Ureter (tissue), 1 donor: ENCODE measurements around the gene CTSK. TPM values are rescaled to one million over a fixed set of nuclear protein-coding genes. Genes with fewer than 3 reads are reported as not detected.
"Not testable (repeated sequence)": the region's sequence is repeated elsewhere in the genome, so short reads cannot be mapped to it uniquely, and the experiment has no call there.

Experiments used
- DNase-seq: peaks from one replicate; pipeline ENCODE4 v3.0.0-alpha.2; 2020; ENCODE audit warnings: low spot score
- total RNA-seq: library from RNA; stranded (reverse); gene quantifications from one replicate; pipeline ENCODE4 v1.2.4, GENCODE V29; 2023
- donor health status: DM: yes; HTN: yes; CAD: no.

CTSK gene
- 26.5 TPM for total RNA-seq

DNA sequence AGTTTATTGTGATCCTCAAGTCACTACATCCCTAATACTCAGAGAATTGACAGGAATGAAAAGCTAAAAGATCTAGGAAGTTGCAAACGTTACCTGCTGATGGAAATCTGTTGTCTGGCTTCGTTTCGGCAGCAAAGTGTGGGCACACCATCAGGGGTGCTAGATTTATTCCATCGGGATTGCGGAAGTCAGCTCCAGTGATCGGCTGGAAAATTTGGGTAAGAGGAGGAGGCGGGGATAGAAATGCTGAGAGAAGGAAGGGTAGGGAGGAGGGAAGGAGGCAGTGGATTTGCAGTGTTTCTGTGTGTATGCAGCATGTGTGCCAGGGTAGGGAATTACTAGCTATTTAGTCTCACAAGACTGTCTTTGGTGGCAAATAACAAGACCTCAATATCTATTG lies at the start of gene CTSK:
TSS of gene CTSK (minus strand) at position 140 of the 400 bp plus-strand sequence. CDS start 1,455 bp downstream, outside the sequence.
- DNase-seq: no peak

DNA sequence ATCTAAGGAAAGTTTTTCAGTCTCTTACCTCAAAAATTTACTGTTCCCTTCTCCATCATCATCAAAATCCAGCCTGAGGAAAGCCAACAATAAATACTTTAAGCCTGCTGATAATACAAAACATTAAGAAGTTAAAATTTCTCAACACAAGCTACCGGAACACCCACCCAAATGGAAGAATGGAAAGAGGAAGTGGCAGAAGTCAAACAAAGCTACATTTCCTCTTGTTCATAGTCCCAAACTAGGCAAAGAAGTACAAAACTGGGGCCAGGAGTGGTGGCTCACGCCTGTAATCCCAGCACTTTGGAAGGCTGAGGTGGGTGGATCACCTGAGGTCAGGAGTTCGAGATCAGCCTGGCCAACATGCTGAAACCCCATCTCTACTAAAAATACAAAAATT lies 44.7 kb upstream of the CTSK start:
- DNase-seq: not testable (repeated sequence)

DNA sequence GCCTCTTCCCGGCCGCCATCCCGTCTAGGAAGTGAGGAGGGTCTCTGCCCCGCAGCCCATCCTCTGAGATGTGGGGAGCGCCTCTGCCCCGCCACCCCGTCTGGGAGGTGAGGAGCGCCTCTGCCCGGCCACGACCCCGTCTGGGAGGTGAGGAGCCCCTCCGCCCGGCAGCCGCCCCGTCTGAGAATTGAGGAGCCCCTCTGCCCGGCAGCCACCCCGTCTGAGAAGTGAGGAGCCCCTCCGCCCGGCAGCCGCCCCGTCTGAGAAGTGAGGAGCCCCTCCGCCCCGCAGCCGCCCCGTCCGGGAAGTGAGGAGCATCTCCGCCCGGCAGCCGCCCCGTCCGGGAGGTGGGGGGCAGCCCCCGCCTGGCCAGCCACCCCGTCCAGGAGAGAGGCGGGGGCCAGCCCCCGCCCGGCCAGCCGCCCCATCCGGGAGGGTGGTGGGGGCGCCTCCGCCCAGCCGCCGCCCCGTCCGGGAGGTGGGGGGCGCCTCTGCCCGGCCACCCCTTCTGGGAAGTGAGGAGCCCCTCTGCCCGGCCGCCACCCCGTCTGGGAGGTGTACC lies 42.8 kb upstream of the CTSK start:
- not testable (repeated sequence) for DNase-seq

DNA sequence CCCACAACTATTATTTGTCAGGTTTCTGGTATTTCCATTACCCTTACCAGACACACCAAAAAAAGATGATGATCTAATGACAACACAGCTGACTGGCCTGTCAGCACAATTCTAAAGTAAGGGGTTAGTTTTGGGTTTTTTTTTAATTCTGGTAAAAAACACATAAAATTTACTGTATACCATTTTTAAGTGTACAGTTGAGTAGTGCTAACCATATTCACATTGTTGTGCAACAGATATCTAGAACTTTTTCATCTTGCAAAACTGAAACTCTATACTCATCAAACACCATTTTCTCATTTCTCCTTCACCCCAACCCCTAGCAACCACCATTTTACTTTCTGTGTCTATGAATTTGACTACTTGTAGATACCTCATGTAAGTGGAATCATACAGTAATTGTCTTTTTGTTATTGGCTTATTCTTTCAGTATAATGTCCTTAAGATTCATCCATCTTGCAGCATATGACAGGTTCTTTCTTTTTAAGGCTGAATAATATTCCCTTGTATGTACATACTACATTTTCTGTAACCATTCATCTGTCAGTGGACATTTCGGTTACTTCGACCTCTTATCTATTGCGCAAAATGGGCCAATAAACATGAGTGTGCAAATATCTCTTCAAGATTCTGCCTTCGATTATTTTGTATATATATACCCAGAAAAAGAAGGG lies 38.5 kb upstream of the CTSK start:
- no peak for DNase-seq

DNA sequence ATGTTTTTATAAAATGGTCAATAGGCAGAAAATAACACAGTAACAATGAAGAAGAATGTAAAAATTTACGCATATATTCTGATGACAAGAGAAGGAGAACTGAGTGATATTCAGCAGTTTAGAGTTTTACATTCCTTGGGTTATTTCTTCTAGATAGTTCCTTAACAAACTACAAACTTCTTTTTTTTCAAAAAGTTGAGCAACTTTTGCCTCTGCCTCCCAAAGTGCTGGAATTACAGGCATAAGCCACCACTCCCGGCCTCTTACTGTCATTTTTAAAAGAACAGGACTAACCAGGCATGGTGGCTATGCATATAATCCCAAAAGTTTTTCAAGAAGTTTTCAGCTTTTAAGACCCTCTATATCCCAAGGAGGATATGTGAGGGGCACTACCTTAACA lies 35.4 kb upstream of the CTSK start:
- DNase-seq: no peak

DNA sequence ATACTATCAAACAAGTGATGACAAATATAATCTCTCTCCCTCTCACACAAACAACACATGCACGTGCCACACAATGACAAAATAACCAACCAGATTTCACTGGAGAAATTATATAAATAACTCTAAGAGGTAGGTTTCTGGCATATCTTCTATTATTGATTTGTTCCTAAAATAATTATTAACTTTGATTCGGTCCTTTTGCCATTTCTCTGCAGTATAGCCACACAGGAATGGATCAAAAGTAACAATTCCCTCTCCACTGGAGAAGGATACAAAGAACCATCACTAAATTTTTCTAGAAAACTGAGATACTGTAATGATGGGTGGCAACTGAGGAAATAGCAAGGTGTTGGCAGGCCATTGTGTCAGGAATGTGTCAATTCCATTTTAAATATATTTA lies 34.9 kb upstream of the CTSK start:
- no peak for DNase-seq

DNA sequence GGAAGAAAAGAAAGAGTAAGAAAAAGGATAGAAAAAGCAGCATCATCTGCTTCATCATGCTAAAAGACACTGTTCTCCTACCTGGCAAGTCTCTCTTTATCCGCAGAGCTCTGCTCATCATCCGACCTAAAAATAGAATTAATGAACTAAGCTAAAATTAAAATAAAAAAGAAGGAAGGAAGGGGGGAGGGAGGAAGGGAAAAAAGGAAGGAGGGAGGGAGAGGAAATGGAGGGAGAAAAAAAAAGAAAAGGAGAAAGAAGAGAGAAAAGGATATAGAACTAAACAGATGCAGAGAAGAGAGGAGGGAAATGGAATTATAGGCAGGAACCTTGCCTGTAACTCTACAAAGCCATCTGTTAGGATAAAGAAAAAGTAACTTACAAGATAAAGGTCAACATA lies 34.3 kb upstream of the CTSK start:
- no peak for DNase-seq

DNA sequence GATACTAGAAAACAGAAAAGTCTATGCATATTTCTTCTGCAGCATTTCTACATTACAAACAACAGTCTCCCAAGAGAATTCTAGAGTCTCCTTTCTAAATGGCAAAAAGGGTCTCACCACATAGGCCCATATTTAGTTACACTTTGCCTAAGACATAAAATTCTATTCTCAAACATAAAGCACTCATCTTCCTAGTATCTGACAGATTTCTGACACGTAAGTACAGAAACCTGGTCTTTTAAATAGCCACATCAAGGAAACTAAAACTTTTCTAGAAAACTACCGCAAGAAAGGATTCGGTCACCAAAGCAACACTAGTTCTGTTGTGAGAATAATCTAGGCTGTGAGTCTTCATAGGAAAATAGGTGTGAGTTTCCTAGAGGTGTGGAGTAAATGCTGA lies 33.6 kb upstream of the CTSK start:
- DNase-seq: no peak

DNA sequence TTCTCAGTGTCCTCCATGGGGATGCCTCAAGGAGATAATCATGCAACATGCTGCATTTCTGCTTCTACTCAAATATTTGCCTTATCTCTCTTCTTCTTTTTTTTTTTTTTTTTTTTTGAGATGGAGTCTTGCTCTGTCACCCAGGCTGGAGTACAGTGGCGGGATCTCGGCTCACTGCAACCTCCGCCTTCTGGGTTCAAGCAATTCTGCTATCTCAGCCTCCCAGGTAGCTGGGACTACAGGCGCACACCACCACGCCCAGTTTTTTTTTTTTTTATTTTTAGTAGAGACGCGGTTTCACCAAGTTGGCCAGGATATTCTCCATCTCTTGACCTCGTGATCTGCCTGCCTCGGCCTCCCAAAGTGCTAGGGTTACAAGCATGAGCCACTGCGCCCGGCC lies 32.8 kb upstream of the CTSK start:
- DNase-seq: not testable (repeated sequence)

DNA sequence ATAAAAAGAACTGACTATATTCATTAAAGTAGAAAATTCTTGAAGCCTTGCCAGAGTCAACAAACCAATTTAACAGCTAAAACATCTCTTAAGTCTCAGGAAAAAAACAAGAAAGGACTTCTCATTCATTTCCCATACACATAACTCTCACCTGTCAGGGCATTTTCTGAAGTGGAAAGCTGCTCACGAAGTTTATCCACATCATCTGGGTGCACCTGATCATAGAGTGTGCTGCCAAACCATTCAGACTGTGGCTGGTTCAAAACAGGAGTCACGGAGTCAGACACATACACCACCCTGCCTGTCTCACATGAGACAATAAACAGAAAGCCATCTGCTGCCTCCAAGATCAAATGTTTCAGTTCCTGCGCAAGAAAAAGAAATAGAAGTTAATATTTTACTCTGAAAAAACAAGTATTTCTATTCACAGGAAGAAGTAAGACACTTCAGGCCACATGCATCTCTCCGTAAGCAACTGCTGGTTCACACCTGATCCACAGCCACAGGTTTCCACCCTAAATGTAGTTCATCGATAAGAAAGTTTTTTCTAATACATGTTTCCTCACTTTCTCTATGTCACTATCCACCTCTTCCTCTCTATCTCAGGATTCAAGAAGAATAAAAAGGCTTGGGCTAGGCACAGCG lies 28.2 kb upstream of the CTSK start:
- DNase-seq: no peak

DNA sequence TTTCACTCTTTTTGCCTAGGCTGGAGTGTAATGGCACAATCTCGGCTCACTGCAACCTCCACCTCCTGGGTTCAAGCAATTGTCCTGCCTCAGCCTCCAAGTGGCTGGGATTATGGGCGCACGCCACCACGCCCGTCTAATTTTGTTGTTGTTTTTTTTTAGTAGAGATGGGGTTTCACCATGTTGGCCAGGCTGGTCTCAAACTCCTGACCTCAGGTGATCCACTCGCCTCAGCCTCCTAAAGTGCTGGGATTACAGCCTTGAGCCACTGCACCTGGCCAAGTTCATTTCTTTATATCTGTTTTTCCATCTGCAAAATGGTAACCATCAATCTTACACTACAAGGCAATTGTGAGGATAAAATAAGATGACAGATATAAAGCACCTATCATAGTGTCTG lies 25.9 kb upstream of the CTSK start:
- not testable (repeated sequence) for DNase-seq

DNA sequence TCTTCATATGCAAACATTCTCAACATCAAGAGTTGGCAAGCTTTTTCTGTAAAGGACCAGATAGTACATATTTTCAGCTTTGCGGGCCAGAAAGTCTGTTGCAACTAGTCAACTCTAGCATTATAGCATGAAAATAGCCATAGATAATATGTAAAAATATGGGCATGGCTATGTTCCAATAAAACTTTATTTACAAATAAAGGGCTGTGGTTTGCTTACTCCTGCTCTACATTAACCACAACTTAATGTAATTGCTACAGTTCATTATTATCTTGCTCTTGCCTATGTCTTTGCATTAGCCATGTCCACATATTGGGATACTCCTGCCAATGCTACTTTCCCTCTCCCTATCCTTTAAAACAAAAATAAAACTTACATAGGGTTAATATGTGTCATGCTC lies 24.5 kb upstream of the CTSK start:
- no peak for DNase-seq

DNA sequence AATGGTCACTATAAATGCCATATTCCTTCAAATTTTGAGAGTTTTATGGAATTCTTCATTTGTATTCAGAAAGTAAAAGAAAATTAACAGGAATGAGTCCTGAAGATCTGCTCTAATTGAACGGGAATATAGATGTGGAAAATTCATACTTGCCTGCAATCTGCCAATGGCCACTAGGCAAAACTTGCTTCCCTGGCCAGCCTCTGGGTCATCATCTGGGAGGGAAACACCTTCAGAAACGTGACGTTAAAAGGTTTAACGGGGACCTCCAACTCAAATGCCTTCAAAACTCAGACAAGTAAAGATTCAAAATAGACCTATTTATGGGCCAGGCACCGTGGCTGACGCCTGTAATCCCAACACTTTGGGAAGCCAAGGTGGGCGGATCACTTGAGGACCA lies 21.7 kb upstream of the CTSK start:
- no peak for DNase-seq

DNA sequence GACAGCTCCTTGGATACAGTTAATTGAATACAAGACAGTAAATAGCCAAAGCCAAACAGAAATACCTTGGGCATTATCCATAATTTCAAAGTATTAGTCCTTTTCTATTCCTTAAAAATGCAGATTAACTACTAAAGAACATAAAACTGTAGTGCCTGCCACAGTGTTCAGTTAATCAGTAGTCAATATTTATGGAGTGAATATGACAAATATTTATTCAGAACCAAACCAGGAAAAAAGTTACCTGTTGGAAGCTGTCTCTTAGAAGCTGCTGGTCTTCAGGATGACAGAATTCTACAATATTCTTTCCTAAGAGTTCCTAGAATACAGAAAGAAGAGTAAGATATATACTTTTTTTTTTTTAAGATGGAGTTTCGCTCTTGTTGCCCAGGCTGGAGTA lies 18.2 kb upstream of the CTSK start:
- DNase-seq: no peak

DNA sequence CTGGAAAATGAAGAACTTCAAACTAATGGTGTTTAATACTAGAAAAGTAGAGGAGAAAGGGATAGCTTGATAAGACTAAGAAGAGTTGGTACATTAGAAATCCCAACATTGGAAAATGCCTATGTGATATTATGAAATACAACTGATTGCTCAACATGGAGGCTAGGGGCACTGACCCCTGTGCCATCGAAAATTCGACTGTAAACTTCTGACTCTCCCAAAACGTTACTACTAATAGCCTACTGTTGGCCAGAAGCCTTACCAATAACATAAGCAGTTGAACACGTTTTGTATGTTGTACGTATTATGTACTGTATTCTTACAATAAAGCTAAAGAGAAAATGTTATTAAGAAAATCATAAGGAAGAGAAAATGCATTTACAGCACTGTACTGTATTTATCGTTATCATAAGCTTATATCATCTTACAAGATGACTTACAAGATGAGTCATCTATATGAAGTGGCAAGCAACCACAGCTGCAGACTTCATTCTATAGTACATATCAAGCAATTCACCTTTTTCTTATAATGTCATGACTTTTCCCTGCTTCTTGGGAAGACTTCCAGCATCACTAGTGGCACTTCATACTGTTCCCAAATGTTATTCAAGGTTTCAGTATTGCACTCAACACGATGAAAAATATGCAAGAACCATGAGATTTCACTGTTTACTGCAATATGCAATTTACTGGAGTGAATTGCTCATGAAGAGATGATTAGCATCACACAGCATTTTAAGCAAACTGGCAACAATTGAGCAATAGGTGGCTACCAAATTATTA lies 12.9 kb upstream of the CTSK start:
- no peak for DNase-seq

DNA sequence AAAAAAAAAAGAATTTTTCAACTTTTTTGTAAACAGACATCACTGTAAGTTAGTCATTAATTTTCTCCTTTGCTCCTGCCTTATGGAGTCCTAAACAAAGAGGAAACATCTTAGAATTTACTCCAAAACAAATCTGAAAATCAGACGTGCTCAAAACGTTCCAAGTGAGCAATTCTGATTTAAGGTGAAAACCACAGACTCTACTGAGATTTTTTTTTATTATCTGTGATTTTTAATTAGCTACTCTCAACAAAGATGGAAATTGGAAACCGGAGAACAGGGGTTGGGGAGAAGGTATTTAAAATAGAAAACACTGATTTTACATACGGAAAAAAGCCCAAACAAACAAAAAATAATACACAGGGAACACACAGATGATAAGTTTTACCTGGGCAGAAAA lies 7.8 kb upstream of the CTSK start:
- DNase-seq: no peak

DNA sequence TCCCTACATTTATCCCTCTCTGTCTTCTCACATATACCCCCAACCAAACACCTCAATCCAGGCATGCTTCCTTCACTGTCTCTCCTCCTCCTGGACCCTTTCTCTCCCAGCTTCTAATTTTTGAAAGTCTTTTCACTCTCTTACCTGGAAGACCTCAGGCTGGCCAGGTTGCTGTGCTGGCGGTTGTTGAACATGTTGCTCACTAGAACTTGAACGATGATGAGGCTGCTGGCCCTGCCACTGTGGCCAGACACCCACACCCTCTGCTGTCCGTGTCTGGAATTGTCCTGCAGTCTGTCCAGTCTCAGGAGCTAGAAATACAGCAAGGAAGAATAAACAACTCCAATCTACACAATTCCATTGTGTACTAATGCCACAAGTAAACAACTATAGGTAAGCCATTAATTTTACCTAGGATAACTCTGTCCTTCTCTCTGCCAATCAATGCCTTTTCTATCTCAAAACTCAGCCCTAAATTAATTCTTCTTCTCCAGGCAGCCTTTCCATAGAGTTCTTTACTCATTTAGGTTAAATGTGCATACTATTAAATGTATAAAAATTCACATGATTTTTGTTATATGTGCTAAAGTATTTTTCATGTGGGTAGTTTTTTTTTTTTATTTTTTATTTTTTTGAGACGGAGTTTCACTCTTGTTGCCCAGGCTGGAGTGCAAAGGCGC lies 5.1 kb upstream of the CTSK start:
- DNase-seq: peak; percentile 75

DNA sequence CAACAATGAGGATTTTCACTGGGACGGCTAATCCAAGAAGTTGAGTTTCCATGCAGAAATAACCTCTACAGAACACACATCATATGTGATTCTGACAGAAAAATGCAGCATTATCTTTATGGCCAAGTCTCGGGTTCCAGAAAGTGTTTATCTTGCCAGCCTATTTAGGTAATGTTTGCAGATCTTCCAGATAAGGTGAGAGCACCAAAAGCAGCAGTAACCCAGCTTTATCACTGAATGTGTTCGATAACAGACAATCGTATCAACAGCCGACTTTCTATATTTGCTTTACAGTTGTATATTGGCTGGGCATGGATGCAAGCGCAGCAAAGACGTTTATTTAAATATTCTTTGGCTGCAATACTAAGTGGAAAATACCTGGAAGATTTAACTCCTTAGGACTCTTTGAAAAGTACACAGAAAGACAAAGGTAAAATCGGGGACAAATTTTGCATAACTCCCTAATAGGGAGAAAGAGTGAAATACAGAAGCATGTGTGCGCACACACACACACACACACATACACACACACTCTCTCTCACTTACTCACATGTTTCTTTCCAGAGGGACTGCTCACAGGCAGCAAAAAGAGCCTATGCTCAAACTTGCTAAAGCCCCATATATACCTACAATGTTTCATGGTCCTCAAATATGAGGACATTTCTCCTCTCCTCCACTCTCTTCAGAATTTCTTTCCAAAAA lies 3.0 kb upstream of the CTSK start:
- DNase-seq: no peak

DNA sequence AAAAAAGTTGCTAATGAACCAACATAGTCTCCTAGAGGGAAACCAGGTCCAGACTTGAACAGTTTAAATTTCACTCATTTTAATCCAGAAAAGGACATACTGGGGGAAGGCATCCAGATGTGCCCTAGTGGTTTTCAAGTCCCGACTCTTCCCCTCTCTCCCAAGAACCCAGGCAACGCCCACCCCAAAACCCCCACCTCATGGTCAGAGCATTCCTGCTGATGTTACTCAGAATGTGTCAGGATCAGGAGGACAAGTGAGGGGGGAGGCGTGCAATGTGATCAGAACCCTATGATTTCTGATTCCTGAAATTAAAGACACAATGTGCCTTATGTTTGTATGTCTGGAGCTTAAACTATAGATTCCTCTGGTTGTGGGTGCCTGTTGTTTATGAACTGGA lies 1.6 kb upstream of the CTSK start:
- DNase-seq: no peak

DNA sequence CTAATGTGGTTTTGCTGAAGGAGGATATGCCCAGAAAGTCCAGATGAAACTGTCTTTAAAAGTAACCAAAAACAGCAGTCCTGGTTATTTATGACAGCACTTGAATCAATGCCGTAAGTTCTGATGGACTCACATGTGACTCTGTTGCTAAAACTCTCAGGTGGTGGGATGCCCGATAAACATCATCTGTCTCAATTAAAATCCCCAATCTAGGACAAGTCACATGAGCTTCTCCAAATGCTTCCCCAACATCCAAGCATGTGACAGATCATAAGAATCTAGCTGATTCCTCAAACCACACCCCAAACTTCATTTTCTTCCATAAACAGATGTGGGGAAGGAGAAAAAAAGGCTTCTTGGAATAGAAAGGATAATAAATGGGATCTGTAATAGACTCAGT lies 786 bp upstream of the CTSK start:
- DNase-seq: no peak

DNA sequence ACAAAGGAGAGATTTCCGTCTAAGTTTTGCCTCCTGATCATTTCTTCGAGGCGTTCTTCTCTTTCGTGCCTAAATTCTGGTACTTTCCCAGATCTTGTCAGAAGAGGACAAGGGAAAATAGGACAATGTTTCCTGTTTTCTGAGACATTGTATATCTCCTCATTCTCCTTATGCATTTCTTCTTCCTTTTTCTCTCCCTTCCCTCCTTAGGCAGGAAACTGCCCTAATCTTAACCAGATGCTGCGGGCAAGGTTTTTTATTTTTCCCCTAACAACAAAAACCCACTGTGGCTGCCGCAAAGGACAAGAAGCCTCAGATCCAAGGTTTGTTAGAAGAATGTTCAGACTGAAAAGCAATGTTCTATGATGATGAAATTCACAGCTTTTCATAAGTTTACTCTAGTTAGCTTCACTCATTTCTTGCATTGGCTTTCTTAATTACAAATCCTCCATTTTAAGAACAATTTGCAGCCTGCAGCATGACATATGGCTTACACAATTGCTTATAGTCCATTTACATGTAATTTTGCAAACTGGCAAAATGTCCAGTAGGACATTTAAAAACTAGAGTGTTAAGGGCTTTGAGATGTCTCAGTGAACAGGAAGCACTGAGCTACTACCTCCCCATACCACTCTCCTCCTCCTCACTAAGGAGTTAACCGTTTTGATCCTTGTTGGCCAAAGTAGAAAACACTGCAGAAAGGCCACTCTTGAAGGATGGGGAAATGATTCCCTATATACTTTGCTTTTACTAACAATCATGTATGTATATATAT lies 624 bp downstream of the CTSK start:
- no peak for DNase-seq
